Stimulated activated CD8-positive, alpha-beta memory T cell treated with anti-CD3 and anti-CD28 coated beads, Interleukin-12 subunit alpha, Interleukin-12 subunit beta, amount 100 ng/mL, for 24 hours (primary cell): ENCODE measurements around the gene MCHR1.

ENCODE experiments used
- DNase-seq: peaks from one replicate; pipeline ENCODE4 v3.0.0-alpha.2; 2020; ENCODE audit errors: extremely low read depth

Gene MCHR1

DNA sequence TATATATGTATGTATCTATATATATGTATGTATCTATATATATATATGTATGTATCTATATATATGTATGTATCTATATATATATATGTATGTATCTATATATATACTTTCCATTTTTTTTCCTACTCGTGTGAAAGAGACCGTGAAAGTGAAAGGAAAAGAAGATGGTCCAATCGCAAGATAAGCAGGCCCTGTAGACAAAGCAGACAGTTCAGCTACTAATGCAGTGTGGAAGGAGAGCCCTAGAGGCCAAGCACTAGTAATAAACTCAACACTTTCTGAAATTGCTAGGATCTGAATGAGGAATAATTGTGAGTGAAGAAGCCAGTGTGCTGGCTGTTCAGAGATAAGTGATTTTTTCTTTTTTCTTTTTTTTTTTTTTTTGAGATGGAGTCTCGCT, 47.2 kb downstream of the MCHR1 start:
- no peak for DNase-seq

- no peak for DNase-seq
Measured at GRCh38 chr22:40727070-40727963, 48.0 kb downstream of the MCHR1 start.

- DNase-seq = no peak
Measured at GRCh38 chr22:40727964-40728615, 48.8 kb downstream of the MCHR1 start.

GRCh38 chr22:40728731-40729189, 49.5 kb downstream of the MCHR1 start:
- no peak for DNase-seq

- no peak for DNase-seq
Measured at GRCh38 chr22:40729284-40729683, 50.0 kb downstream of the MCHR1 start.
